Forelimb muscle (tissue), 1 donor: Measurements from ENCODE around the gene YPEL1. TPM values are rescaled to one million over a fixed set of nuclear protein-coding genes. Genes with fewer than 3 reads are reported as not detected.

Source experiments
- DNase-seq: peaks from one replicate; pipeline ENCODE4 v3.0.0-alpha.2; 2013; ENCODE audit warnings: low read depth
- polyA plus RNA-seq: library from polyadenylated mRNA; unstranded; fragments of 120-200 nt; gene quantifications from one replicate; pipeline ENCODE4 v1.2.1, GENCODE V29; 2013; ENCODE audit not compliant: insufficient read length

YPEL1 gene
- polyA plus RNA-seq, 1 donor = 18.6 TPM

DNA sequence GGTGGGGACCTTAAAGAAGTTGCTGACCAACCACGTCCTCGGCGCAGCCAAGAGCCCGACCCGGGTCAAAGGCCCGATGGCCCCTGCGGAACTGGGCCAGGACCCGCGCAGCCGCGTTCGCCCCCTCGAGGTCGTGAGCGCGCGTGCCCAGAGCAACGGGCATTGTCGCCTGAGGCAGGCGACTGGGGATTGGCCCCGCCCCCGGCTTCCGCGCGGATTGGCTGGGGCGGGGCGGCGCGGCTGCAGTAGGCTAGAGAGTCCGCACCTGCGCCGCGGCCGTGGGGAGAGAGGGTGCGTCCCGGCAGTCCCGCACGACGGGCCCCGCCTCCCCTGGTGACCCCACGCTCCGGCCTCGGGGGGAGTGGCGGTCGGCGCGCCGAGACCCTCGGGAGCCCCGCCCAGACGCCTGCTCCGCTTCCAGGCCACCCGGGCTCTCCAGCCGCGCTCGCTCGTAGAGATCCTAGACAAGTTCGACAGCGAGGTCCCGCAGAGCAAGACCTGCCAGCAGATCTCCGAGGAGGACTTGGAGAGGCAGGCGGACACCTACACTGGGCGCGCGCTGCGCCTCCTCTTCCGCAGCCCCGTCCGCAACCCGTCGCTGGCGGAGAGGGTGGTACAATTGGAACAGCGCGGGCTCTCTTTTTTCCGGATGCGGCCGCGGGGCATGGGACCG, 78.1 kb downstream of the YPEL1 start:
- DNase-seq = no peak

DNA sequence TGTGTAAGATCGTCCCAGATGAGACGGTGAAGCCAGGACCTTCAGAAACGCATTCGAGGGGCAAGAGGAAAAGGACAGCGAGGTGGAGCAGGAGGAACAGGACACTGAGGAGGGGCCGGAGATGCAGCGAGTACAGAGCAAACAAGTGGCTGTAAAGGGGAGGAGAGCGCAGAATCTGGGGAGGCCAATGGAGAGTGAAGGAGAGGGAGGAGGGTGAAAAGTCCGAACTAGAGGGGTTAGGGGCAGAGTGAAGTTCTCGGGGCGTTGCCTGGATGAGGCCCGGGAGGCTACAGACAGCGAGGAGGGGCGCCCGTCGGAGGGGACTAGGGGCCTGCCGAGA, 78.6 kb downstream of the YPEL1 start:
- DNase-seq = no peak

DNA sequence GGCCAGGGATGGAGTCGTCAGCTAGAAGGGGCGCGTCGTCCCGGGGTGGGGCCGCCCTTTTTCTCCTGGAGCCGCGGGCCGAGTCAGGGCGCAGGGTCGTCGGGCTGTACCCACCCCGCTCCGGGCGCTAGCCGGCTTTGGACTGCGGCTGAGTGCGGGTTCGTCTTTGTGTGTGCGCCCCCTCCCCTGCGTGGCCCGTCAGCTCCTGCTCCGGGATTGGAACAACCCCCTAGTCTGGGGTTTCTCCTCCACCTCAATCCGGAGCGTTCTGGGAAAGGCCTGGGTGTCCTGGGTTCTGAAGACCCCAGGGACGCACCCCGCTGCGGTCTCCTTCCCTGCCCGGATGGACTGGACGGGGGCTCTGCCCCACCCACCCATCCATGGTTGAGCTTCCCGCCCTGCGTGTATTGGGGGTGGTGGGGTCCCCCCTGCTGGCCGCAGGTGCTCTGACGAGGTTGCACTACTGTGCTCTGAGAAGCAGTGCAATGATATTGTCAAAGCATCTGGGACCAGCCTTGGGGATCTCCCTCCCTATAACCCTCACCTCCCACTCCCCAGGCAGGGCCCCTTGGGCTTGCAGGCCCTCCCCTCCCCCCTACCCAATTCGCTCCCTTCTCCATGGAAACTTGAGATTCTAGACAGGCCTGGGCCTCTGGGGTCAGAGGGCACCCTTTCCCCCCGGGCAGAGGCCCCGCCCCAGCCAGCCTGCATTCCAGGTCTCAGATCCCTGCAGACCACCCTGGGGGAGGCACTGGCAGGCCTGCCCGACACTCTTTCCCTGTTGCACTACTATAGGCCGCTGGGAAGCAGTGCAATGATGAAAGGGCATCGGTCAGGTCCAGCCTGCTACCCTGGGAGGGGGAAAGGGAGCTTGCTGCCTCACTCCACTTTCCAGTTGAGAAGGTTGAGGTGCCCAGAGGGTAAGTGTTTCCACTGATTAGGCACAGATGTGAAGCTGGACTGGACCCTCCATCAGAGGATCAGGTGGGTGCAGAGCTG, 82.7 kb downstream of the YPEL1 start:
- no peak for DNase-seq

DNA sequence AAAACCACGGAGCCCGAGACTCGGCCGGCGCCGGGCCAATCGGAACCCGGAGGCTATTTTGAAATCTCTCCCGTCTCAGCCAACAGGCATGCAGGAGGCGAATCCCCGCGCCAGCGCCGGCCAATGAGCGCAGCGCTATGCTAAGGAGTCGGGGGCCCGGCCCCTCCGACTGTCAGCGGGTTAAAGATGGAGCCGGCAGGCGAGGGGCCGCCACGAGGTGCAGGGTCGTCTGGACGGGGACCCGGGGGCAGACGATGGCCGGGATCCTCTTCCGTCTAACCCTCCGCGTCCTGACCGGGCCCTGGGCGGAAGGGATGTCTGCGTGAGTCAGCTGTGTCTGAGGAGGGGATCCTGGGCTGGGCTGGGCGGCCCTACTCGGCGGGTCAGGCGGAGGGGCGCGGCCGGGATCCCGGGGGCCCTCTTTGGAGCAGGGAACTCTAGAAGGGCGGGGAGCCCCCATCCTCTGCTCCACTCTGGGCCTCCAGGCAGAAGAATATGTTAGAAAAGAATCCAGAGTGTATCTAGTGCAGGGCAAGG, 83.5 kb downstream of the YPEL1 start:
- peak; percentile 68 for DNase-seq

DNA sequence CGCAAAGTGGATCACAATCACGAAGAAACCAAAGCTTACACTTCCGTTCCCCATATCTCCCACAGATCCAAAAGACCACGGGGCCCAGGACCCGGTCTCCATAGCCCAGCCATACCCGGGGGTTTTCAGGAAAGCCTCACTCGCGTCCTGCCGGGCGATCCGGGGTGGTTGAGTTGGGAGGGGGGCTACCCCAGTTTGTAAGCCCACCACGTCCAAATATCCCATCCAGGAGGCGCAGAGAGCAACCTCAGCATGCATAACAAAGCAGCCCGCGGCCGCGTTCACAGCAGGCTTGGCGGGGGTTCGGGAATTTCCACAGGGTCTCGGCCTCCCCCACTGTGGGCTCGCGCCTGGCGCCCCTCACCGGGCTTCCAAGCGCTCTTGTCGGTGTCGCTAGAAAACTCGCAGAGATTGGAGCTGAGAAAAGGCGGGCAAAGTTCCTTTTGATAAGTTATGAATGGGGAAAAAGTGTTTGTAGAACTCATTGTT, 84.0 kb downstream of the YPEL1 start:
- DNase-seq = no peak

DNA sequence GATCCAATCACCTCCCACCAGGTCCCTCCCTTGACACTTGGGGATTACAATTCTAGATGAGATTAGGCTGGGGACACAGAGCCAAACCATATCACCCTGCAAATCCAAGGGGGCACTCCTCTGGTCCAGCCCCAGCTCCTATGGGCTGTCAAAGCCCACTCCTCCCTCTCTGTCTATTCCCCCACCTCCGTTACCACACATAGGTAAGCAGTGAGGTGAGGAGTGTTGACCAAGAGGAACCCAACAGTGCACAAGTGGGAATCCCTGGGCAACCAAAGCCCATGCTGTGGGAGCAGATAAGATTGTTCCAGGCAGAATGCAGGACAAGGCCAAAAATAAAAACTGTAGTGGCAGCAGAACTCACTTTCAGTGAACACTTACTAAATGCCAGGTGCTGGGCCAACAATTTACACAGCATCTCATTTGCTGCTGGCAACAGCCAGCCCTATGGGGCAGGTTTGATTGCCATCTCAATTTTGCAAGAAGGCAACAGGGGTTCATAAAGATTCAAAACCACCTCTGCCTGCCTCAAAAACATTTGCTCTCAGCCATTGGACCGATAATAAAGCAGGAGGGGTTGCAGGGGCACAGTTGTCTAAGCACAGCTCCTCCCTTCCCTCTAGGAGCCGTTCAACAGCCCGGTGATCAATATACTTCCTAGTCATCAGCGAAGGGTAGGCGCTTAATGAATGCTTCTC, 84.6 kb downstream of the YPEL1 start:
- no peak for DNase-seq

GRCh38 chr22:21650280-21650679, 85.3 kb downstream of the YPEL1 start:
- DNase-seq = no peak

Other genes with a start within 250 kb of the YPEL1 start
- gene RIMBP3C, start 184.3 kb downstream of the YPEL1 start, polyA plus RNA-seq = 0.35 TPM
- gene UBE2L3, start 168.1 kb downstream of the YPEL1 start, polyA plus RNA-seq = 36.8 TPM
- 4.9 TPM for gene YDJC, start 105.8 kb downstream of the YPEL1 start, polyA plus RNA-seq
- gene CCDC116, start 103.0 kb downstream of the YPEL1 start, polyA plus RNA-seq = 0.51 TPM
- gene SDF2L1, start 93.5 kb downstream of the YPEL1 start, polyA plus RNA-seq = 6.4 TPM
- 28.6 TPM for gene PPIL2, start 69.8 kb downstream of the YPEL1 start, polyA plus RNA-seq
- 138 TPM for gene MAPK1, start 131.9 kb upstream of the YPEL1 start, polyA plus RNA-seq
- gene PPM1F, start 217.1 kb upstream of the YPEL1 start, polyA plus RNA-seq = 48.6 TPM
- gene TOP3B, start 247.0 kb upstream of the YPEL1 start, polyA plus RNA-seq = 18.3 TPM